HPDE6-E6E7 (cell line): ENCODE measurements around the gene FBXW4.

Source experiments
- DNase-seq: peaks from one replicate; pipeline ENCODE4 v3.0.0; 2011; ENCODE audit warnings: missing footprints; ENCODE audit errors: extremely low spot score

Gene FBXW4

GRCh38 chr10:101694674-101695403, at the start of gene FBXW4:
FBXW4 (minus strand) TSS chr10:101695170; CDS start chr10:101695105, 65 bp downstream.
- peak; percentile 36 for DNase-seq

- DNase-seq, result no peak
Observed at GRCh38 chr10:101744267-101744666, 49.3 kb upstream of the FBXW4 start.

- DNase-seq, result no peak
Observed at GRCh38 chr10:101741938-101742337, 47.0 kb upstream of the FBXW4 start.

- no peak for DNase-seq
Observed at GRCh38 chr10:101736666-101737065, 41.7 kb upstream of the FBXW4 start.

- DNase-seq, result no peak
Observed at GRCh38 chr10:101732096-101732495, 37.1 kb upstream of the FBXW4 start.

- no peak for DNase-seq
Observed at GRCh38 chr10:101726115-101726387, 31.1 kb upstream of the FBXW4 start.

GRCh38 chr10:101725296-101726114, 30.5 kb upstream of the FBXW4 start:
- DNase-seq, result no peak

GRCh38 chr10:101724446-101724845, 29.5 kb upstream of the FBXW4 start:
- no peak for DNase-seq

- no peak for DNase-seq
Observed at GRCh38 chr10:101723176-101723575, 28.2 kb upstream of the FBXW4 start.

GRCh38 chr10:101721806-101722205, 26.8 kb upstream of the FBXW4 start:
- DNase-seq, result no peak

GRCh38 chr10:101720606-101721230, 25.7 kb upstream of the FBXW4 start:
- no peak for DNase-seq

- DNase-seq, result no peak
Observed at GRCh38 chr10:101718690-101719275, 23.8 kb upstream of the FBXW4 start.

- no peak for DNase-seq
Observed at GRCh38 chr10:101716891-101717659, 22.1 kb upstream of the FBXW4 start.

GRCh38 chr10:101712997-101713396, 18.0 kb upstream of the FBXW4 start:
- no peak for DNase-seq

- no peak for DNase-seq
Observed at GRCh38 chr10:101710793-101711192, 15.8 kb upstream of the FBXW4 start.

- DNase-seq, result no peak
Observed at GRCh38 chr10:101710059-101710695, 15.2 kb upstream of the FBXW4 start.

- DNase-seq, result no peak
Observed at GRCh38 chr10:101709359-101710058, 14.5 kb upstream of the FBXW4 start.

GRCh38 chr10:101708870-101709269, 13.9 kb upstream of the FBXW4 start:
- no peak for DNase-seq

GRCh38 chr10:101708073-101708472, 13.1 kb upstream of the FBXW4 start:
- DNase-seq, result no peak

GRCh38 chr10:101704331-101704730, 9.4 kb upstream of the FBXW4 start:
- no peak for DNase-seq

- no peak for DNase-seq
Observed at GRCh38 chr10:101696632-101697031, 1.7 kb upstream of the FBXW4 start.
